HepG2 (cell line): Measurements from ENCODE around the gene MDM4. TPM values are rescaled to one million over a fixed set of nuclear protein-coding genes. Genes with fewer than 3 reads are reported as not detected.

Experiments used
- CBX2 ChIP-seq, 2 experiments: fragments of 200-600 bp in 1 of 2; sonication (generic); formaldehyde crosslinking in 1 of 2; IDR thresholded peaks; 2 replicates each; pipeline versions ENCODE4 v1.7.0 to v1.8.1; 2018 to 2022; ENCODE audit warnings: low read depth in 2 of 2, low read length in 1 of 2, mild to moderate bottlenecking in 1 of 2, missing genetic modification reagents in 1 of 2
- EZH2 ChIP-seq: conservative IDR thresholded peaks from 2 replicates; pipeline ENCODE4 v1.6.1; 2012; ENCODE audit warnings: mild to moderate bottlenecking, low read depth, low read length, moderate library complexity
- FOXO4 ChIP-seq: sonication (generic); formaldehyde crosslinking; conservative IDR thresholded peaks from 2 replicates; pipeline ENCODE4 v1.8.1; 2023; ENCODE audit warnings: missing genetic modification reagents
- HNF1A ChIP-seq, 2 experiments: sonication (generic) in 1 of 2; formaldehyde crosslinking in 1 of 2; IDR thresholded peaks; 2 replicates each; pipeline versions ENCODE4 v1.4.0 to v1.6.1; 2016 to 2020; ENCODE audit warnings: borderline replicate concordance in 1 of 2, low read depth in 1 of 2, mild to moderate bottlenecking in 1 of 2, missing genetic modification reagents in 1 of 2
- ZBTB3 ChIP-seq: sonication (generic); formaldehyde crosslinking; IDR thresholded peaks from 2 replicates; pipeline ENCODE4 v1.4.0; 2020; ENCODE audit warnings: low read depth, mild to moderate bottlenecking, moderate library complexity, missing genetic modification reagents, borderline replicate concordance
- ZFP36 ChIP-seq: fragments of 150-350 bp; IDR thresholded peaks from 2 replicates; pipeline ENCODE4 v1.6.1; 2018; ENCODE audit warnings: borderline replicate concordance, low read length, low read depth; ENCODE audit not compliant: partially characterized antibody
- ZNF143 ChIP-seq: sonication (generic); formaldehyde crosslinking; IDR thresholded peaks from 2 replicates; pipeline ENCODE4 v1.4.0; 2020; ENCODE audit warnings: missing genetic modification reagents
- polyA plus RNA-seq, 8 experiments: library from polyadenylated mRNA; depleted of rRNA in 3 of 8; stranded (reverse) in 7 of 8; unstranded in 1 of 8; fragments of >200 nt; fragmentation: Illumina TruSeq in 4 of 8; extraction: Trizol in 4 of 8; gene quantifications; 2 replicates each; pipeline versions ENCODE4 v1.2.1 to v1.2.3, GENCODE V29; 2011 to 2016; ENCODE audit warnings: low read depth in 4 of 8, missing spikeins in 1 of 8, mixed read lengths in 1 of 8; ENCODE audit not compliant: insufficient read depth in 1 of 8
- total RNA-seq, 5 experiments: library from RNA; depleted of rRNA; stranded (reverse); fragments of >200 nt; fragmentation: Illumina TruSeq; extraction: Trizol; gene quantifications; 2 replicates each; pipeline ENCODE4 v1.2.3, GENCODE V29; 2016; ENCODE audit warnings: low read depth in 1 of 5
- TF ChIP-seq, protein P1 (sequence below): sonication (generic); formaldehyde crosslinking; IDR thresholded peaks from 2 replicates; pipeline ENCODE4 v1.9.0; 2021; ENCODE audit warnings: missing genetic modification reagents, borderline replicate concordance

The MDM4 gene
- total and polyA plus RNA-seq, 2 of the 13 experiments (the other 11 are each of a cell fraction or from before 2014, with no cell fraction given) = 14.9 to 19.0 TPM

GRCh38 chr1:204602111-204602579 is 85.9 kb downstream of the MDM4 start (continued):
- TF ChIP-seq FOXO4 (CRISPR knock-in tag) (no peak), ZBTB3 (CRISPR knock-in tag) (no peak), ZNF143 (CRISPR knock-in tag) (no peak), HNF1A (IDR thresholded peaks at IDR 0.05; ENCODE audit: low read depth) (no peak), HNF1A (CRISPR knock-in tag; IDR thresholded peaks at IDR 0.05; ENCODE audit: borderline replicate concordance) (no peak), EZH2 (no peak), CBX2 (IDR thresholded peaks at IDR 0.05; ENCODE audit: low read depth, low read length) (no peak), CBX2 (CRISPR knock-in tag; IDR thresholded peaks at IDR 0.05; ENCODE audit: low read depth) (no peak), ZFP36 (no peak)
- TF ChIP-seq, protein P1, sequence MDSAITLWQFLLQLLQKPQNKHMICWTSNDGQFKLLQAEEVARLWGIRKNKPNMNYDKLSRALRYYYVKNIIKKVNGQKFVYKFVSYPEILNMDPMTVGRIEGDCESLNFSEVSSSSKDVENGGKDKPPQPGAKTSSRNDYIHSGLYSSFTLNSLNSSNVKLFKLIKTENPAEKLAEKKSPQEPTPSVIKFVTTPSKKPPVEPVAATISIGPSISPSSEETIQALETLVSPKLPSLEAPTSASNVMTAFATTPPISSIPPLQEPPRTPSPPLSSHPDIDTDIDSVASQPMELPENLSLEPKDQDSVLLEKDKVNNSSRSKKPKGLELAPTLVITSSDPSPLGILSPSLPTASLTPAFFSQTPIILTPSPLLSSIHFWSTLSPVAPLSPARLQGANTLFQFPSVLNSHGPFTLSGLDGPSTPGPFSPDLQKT = no peak
